ENCODE data around the gene LYPD3. TPM values are rescaled to one million over a fixed set of nuclear protein-coding genes. Genes with fewer than 3 reads are reported as not detected.

The LYPD3 gene
- total RNA-seq, 4 donors from 2014 or later = 0.67 TPM; not detected in 3

DNA sequence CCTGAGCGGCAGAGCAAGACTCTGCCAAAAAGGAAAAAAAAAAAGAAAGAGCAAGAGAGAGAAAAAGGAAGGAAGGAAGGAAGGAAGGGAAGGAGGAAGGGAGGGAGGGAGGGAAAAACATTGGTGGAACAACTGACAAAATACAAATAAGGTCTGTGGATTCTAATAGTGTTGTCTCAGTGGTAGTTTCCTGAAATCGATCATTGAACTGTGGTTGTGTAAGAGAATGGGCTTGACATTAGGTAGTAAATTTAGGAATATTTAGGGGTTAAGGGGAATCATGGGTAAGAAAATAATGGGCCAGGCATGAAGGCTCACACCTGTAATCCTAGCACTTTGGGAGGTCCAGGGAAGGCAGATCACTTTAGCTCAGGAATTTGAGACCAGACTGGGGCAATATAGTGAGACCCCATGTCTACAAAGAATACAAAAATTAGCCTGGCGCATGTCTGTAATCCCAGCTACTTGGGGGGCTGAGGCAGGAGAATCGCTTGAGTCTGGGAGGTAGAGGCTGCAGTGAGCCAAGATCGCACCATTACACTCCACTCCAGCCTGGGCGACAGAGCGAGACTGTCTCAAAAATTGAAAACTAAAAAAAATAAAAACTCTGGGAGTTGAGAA lies 24.7 kb upstream of the LYPD3 start:
- peaks cover 0 to 5% (median 0%) of the 10 kb centered on the region in 4 donors for H3K4me1 ChIP-seq
- no peak for DNase-seq
- H3K4me3 ChIP-seq = no peak overlapping the region
- H3K27me3 ChIP-seq = no peaks in the 10 kb centered on the region
- TF ChIP-seq, protein P1, sequence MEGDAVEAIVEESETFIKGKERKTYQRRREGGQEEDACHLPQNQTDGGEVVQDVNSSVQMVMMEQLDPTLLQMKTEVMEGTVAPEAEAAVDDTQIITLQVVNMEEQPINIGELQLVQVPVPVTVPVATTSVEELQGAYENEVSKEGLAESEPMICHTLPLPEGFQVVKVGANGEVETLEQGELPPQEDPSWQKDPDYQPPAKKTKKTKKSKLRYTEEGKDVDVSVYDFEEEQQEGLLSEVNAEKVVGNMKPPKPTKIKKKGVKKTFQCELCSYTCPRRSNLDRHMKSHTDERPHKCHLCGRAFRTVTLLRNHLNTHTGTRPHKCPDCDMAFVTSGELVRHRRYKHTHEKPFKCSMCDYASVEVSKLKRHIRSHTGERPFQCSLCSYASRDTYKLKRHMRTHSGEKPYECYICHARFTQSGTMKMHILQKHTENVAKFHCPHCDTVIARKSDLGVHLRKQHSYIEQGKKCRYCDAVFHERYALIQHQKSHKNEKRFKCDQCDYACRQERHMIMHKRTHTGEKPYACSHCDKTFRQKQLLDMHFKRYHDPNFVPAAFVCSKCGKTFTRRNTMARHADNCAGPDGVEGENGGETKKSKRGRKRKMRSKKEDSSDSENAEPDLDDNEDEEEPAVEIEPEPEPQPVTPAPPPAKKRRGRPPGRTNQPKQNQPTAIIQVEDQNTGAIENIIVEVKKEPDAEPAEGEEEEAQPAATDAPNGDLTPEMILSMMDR (IDR thresholded peaks at IDR 0.05) = no peak
- no peak for TF ChIP-seq POLR2A (IDR thresholded peaks at IDR 0.05)
- H3K36me3 ChIP-seq = peaks cover 0 to 12% (median 0%) of the 10 kb centered on the region in 3 donors
- peak overlapping the region in 1 of 4 donors; percentile 17 for H3K27ac ChIP-seq
- H3K9me3 ChIP-seq = no peaks in the 10 kb centered on the region

DNA sequence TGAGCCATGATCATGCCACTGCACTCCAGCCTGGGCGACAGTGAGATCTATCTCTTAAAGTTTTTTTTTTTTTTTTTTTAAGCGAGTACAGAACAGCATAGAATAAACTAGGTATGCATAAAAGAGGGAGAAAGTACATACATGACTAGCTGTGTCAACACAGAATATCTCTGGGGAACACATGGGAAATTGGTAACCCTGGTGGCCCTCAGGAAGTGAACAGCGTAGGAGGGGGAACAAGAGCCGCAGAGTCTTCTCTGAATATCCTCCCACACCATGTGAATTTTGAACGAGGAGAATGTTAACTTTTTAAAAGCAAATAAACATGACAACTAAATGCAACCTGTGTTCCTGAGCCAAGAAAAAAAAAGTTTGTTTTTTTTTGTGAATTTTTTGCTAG lies 23.9 kb upstream of the LYPD3 start:
- no peaks in the 10 kb centered on the region for H3K9me3 ChIP-seq
- no peak for DNase-seq

DNA sequence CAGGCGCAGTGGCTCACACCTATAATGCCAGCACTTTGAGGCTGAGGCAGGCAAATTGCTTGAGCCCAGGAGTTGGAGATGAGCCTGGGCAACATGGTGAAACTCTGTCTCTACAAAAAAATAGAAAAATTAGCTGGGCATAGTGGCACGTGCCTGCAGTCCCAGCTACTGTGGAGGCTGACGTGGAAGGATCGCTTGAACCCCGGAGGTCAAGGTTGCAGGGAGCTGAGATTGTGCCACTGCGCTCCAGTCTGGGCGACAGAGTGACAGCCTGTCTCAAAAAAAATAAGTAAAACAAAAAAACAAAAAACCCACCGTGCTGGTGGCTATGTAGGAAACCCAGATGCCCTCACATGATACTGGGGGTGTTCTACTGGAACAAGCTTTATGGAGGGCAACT lies 22.8 kb upstream of the LYPD3 start:
- Histone ChIP-seq H3K4me1 (peaks cover 0 to 5% (median 0%) of the 10 kb centered on the region in 4 donors), H3K4me3 (no peak overlapping the region), H3K9me3 (no peaks in the 10 kb centered on the region), H3K27me3 (no peaks in the 10 kb centered on the region), H3K27ac (no peak overlapping the region), H3K36me3 (peaks cover 0 to 3% (median 0%) of the 10 kb centered on the region in 3 donors)
- TF ChIP-seq POLR2A (IDR thresholded peaks at IDR 0.05) = no peak
- TF ChIP-seq, protein P1 (IDR thresholded peaks at IDR 0.05) = no peak
- DNase-seq = no peak

More for the DNA sequence above, 23.9 kb upstream of the LYPD3 start:
- Histone ChIP-seq H3K36me3 (peaks cover 0 to 6% (median 0%) of the 10 kb centered on the region in 3 donors), H3K4me1 (peaks cover 0 to 5% (median 0%) of the 10 kb centered on the region in 4 donors), H3K27ac (peak overlapping the region in 1 of 4 donors; percentile 17), H3K4me3 (no peak overlapping the region), H3K27me3 (no peaks in the 10 kb centered on the region)
- TF ChIP-seq, protein P1 (IDR thresholded peaks at IDR 0.05) = no peak
- TF ChIP-seq POLR2A (IDR thresholded peaks at IDR 0.05) = no peak

DNA sequence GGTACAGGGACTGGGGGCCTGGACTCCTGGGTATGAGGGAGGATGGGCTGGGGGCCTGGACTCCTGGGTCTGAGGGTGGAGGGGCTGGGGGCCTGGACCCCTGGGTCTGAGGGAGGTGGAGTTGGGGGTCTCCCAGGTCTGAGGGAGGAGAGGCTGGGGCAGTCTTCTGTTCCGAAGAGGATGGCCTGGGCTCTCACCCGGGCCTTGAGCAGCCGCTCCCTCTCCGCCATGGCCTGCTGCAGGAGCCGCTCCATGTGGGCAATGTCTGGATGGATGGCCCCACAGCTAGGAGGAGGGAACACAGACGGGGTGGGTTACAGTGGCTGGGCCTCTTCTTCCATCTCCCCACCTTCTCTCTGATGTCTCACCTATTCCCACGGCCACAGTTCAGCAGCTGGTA lies 21.0 kb upstream of the LYPD3 start:
- H3K4me1 ChIP-seq = peaks cover 0 to 5% (median 0%) of the 10 kb centered on the region in 4 donors
- no peaks in the 10 kb centered on the region for H3K27me3 ChIP-seq
- H3K9me3 ChIP-seq = no peaks in the 10 kb centered on the region
- peaks cover 0 to 5% (median 0%) of the 10 kb centered on the region in 3 donors for H3K36me3 ChIP-seq
- TF ChIP-seq, protein P1 (IDR thresholded peaks at IDR 0.05) = no peak
- no peak for TF ChIP-seq POLR2A (IDR thresholded peaks at IDR 0.05)
- DNase-seq = no peak
- H3K4me3 ChIP-seq = no peak overlapping the region
- H3K27ac ChIP-seq = no peak overlapping the region

DNA sequence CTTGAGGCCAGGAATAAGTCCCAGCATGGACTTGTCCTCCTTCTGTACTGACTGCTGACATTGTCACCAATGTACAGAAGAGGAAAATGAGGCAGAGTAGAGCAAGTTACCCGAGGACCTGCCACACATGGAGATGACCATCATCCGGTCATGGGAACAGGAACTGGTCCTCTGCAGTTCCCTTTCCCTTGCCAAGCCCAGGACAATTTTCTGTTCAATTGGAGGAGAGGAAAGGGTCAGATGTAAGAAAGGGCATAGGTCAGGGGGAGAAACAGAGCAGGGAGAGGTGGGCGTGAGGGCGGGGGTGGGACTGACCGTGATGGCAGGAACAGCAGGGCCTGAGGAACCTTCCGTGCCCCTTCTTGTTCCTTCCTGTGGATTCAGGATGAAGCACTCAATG lies 20.5 kb upstream of the LYPD3 start:
- no peak for TF ChIP-seq POLR2A (IDR thresholded peaks at IDR 0.05)
- no peaks in the 10 kb centered on the region for H3K9me3 ChIP-seq
- no peak for DNase-seq

DNA sequence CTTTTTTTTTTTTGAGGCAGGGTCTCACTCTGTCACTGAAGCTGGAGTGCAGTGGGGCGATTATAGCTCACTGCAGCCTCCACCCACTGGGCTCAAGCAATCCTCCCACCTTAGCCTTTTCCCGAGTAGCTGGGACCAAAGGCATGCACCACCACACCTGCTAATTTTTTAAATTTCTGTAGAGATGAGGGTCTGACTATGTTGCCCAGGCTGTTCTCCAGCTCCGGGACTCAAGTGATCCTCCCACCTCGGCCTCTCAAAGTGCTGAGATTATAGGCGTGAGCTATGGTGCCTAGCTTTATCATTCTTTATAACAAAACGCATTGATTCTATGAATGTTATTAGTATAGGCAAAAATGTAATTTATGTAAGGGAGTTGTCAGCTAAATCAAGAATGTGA lies 17.9 kb upstream of the LYPD3 start:
- Histone ChIP-seq H3K27me3 (no peaks in the 10 kb centered on the region), H3K36me3 (peaks cover 0 to 20% (median 0%) of the 10 kb centered on the region in 3 donors), H3K27ac (no peak overlapping the region), H3K4me3 (no peak overlapping the region), H3K4me1 (peaks cover 0 to 5% (median 0%) of the 10 kb centered on the region in 4 donors), H3K9me3 (no peaks in the 10 kb centered on the region)
- no peak for DNase-seq
- TF ChIP-seq, protein P1 (IDR thresholded peaks at IDR 0.05) = no peak
- TF ChIP-seq POLR2A (IDR thresholded peaks at IDR 0.05) = no peak

More for the DNA sequence above, 20.5 kb upstream of the LYPD3 start:
- Histone ChIP-seq H3K36me3 (peaks cover 0 to 10% (median 0%) of the 10 kb centered on the region in 3 donors), H3K27me3 (no peaks in the 10 kb centered on the region), H3K27ac (no peak overlapping the region), H3K4me1 (peaks cover 0 to 5% (median 0%) of the 10 kb centered on the region in 4 donors), H3K4me3 (no peak overlapping the region)

Measured in Peyer's patch (tissue), 4 donors.